MM.1S (cell line): ENCODE results near the gene LRRC8B.

Source experiments
- DNase-seq: peaks from one replicate; pipeline ENCODE4 v3.0.0-alpha.2; 2015
- H2AFZ ChIP-seq: fragments of 300-600 bp; sonication (generic); 2 replicates; pipeline ENCODE4 v1.6.0; 2016; ENCODE audit warnings: antibody characterized with exemption, low read length
- H3F3A ChIP-seq: fragments of 300-600 bp; sonication (generic); 2 replicates; pipeline ENCODE4 v1.6.1; 2016; ENCODE audit warnings: mild to moderate bottlenecking, antibody characterized with exemption, low read length, moderate library complexity, mixed read lengths; ENCODE audit not compliant: insufficient read depth
- H3K27ac ChIP-seq: fragments of 300-600 bp; sonication (generic); 2 replicates; pipeline ENCODE4 v1.5.1; 2016; ENCODE audit warnings: mild to moderate bottlenecking, low read length
- H3K27me3 ChIP-seq: fragments of 300-600 bp; sonication (generic); replicated peaks from 2 replicates; pipeline ENCODE4 v1.6.0; 2016; ENCODE audit warnings: low read length; ENCODE audit not compliant: insufficient read depth
- H3K36me3 ChIP-seq: fragments of 300-600 bp; sonication (generic); replicated peaks from 2 replicates; pipeline ENCODE4 v1.6.1; 2016; ENCODE audit warnings: mild to moderate bottlenecking, low read length, mixed read lengths; ENCODE audit not compliant: insufficient read depth
- H3K4me1 ChIP-seq: fragments of 300-600 bp; sonication (generic); 2 replicates; pipeline ENCODE4 v1.6.1; 2016; ENCODE audit warnings: low read length, mixed read lengths
- H3K4me2 ChIP-seq: fragments of 300-600 bp; sonication (generic); 2 replicates; pipeline ENCODE4 v1.6.0; 2016; ENCODE audit warnings: low read depth, low read length
- H3K4me3 ChIP-seq: fragments of 300-600 bp; sonication (generic); 2 replicates; pipeline ENCODE4 v1.5.1; 2016; ENCODE audit warnings: low read length, mixed read lengths
- H3K79me2 ChIP-seq: fragments of 300-600 bp; sonication (generic); 2 replicates; pipeline ENCODE4 v1.6.1; 2016; ENCODE audit warnings: mixed run types, low read length, mixed read lengths
- H3K9ac ChIP-seq: fragments of 300-600 bp; sonication (generic); 2 replicates; pipeline ENCODE4 v1.6.1; 2016; ENCODE audit warnings: low read length, mixed read lengths
- H3K9me2 ChIP-seq: fragments of 300-600 bp; sonication (generic); replicated peaks from 2 replicates; pipeline ENCODE4 v1.6.1; 2016; ENCODE audit warnings: mild to moderate bottlenecking, low read length, mixed read lengths; ENCODE audit not compliant: insufficient read depth
- H3K9me3 ChIP-seq: fragments of 300-600 bp; sonication (generic); replicated peaks from 2 replicates; pipeline ENCODE4 v1.6.1; 2016; ENCODE audit warnings: mild to moderate bottlenecking, low read length, mixed read lengths; ENCODE audit not compliant: insufficient read depth
- H4K20me1 ChIP-seq: fragments of 300-600 bp; sonication (generic); 2 replicates; pipeline ENCODE4 v1.6.1; 2016; ENCODE audit warnings: mild to moderate bottlenecking, low read length, moderate library complexity, mixed read lengths; ENCODE audit not compliant: insufficient read depth
- CTCF ChIP-seq: fragments of 300-600 bp; sonication (generic); IDR thresholded peaks from 2 replicates; pipeline ENCODE4 v1.5.1; 2016; ENCODE audit warnings: antibody characterized with exemption, low read length, mixed read lengths
- EZH2 ChIP-seq: fragments of 300-600 bp; sonication (generic); optimal IDR thresholded peaks from 2 replicates; pipeline ENCODE3; 2017; ENCODE audit warnings: low read depth, mild to moderate bottlenecking, antibody characterized with exemption, low read length, mixed read lengths
- EZH2phosphoT487 ChIP-seq: fragments of 300-600 bp; sonication (generic); IDR thresholded peaks from 2 replicates; pipeline ENCODE4 v1.6.1; 2018; ENCODE audit warnings: antibody characterized with exemption, low read length

LRRC8B gene

GRCh38 chr1:89524369-89525168 is at the start of gene LRRC8B:
TSS of gene LRRC8B (plus strand) at chr1:89524829. CDS start at chr1:89582651, 57,822 bp downstream.
- H3K4me3 ChIP-seq: peak within 1 kb of the TSS; percentile 93
- H2AFZ ChIP-seq: peak within 1 kb of the TSS; percentile 98
- H3K9ac ChIP-seq: peak within 1 kb of the TSS; percentile 83
- H3K4me2 ChIP-seq: peak within 1 kb of the TSS; percentile 97
- no peak for TF ChIP-seq CTCF
- TF ChIP-seq EZH2: no peak
- TF ChIP-seq EZH2phosphoT487: no peak
- H4K20me1 ChIP-seq: no peaks in the 10 kb centered on the region
- no peaks in the 10 kb centered on the region for H3K9me3 ChIP-seq
- no peaks in the 10 kb centered on the region for H3K27me3 ChIP-seq
- H3K4me1 ChIP-seq: peaks cover 13% of the 10 kb centered on the region; the same call in 1 of the 2 replicates
- H3K79me2 ChIP-seq: 0 out of 2 replicates have a peak, but pooled peaks cover 3% of the 10 kb centered on the region
- 0 out of 2 replicates have a peak, but pooled peaks cover 3% of the 10 kb centered on the region for H3F3A ChIP-seq
- H3K36me3 ChIP-seq: no peaks in the 10 kb centered on the region
- peak within 1 kb of the TSS; percentile 54; the same call in 1 of the 2 replicates for H3K27ac ChIP-seq
- H3K9me2 ChIP-seq: no peaks in the 10 kb centered on the region
- DNase-seq: peak; percentile 90

GRCh38 chr1:89475269-89475668 is 49.4 kb upstream of the LRRC8B start:
- Histone ChIP-seq H2AFZ (no peak overlapping the region), H3K27ac (no peak overlapping the region), H4K20me1 (no peaks in the 10 kb centered on the region), H3K36me3 (no peaks in the 10 kb centered on the region), H3K4me1 (no peaks in the 10 kb centered on the region), H3K9ac (no peak overlapping the region), H3F3A (no peaks in the 10 kb centered on the region), H3K9me2 (no peaks in the 10 kb centered on the region), H3K9me3 (no peaks in the 10 kb centered on the region), H3K27me3 (no peaks in the 10 kb centered on the region), H3K4me3 (no peak overlapping the region), H3K79me2 (no peaks in the 10 kb centered on the region), H3K4me2 (no peak overlapping the region)
- no peak for DNase-seq
- no peak for TF ChIP-seq EZH2phosphoT487
- TF ChIP-seq CTCF: no peak
- no peak for TF ChIP-seq EZH2

- TF ChIP-seq CTCF (no peak), EZH2phosphoT487 (no peak), EZH2 (no peak)
- H3K27me3 ChIP-seq: no peaks in the 10 kb centered on the region
Observed at GRCh38 chr1:89476072-89476471, 48.6 kb upstream of the LRRC8B start.

More at GRCh38 chr1:89476072-89476471, 48.6 kb upstream of the LRRC8B start:
- Histone ChIP-seq H3K9me2 (no peaks in the 10 kb centered on the region), H3K27ac (no peak overlapping the region), H3K4me2 (no peak overlapping the region), H3K4me3 (no peak overlapping the region), H3K9ac (no peak overlapping the region), H3K9me3 (no peaks in the 10 kb centered on the region), H2AFZ (no peak overlapping the region), H3K4me1 (no peaks in the 10 kb centered on the region), H4K20me1 (no peaks in the 10 kb centered on the region), H3K79me2 (no peaks in the 10 kb centered on the region), H3K36me3 (no peaks in the 10 kb centered on the region), H3F3A (no peaks in the 10 kb centered on the region)
- no peak for DNase-seq
